HepG2 (cell line): ENCODE measurements around the gene HOXA5. TPM values are rescaled to one million over a fixed set of nuclear protein-coding genes. Genes with fewer than 3 reads are reported as not detected.

ENCODE experiments used
- AGO1 ChIP-seq: fragments of 200-400 bp; formaldehyde crosslinking; IDR thresholded peaks from 2 replicates; pipeline ENCODE4 v1.6.1; 2017; ENCODE audit warnings: mild to moderate bottlenecking, low read depth, low read length, moderate library complexity; ENCODE audit not compliant: poor library complexity, severe bottlenecking
- ETV6 ChIP-seq: sonication (generic); formaldehyde crosslinking; conservative IDR thresholded peaks from 2 replicates; pipeline ENCODE4 v1.4.0; 2020; ENCODE audit warnings: missing genetic modification reagents
- KDM2A ChIP-seq: sonication (generic); formaldehyde crosslinking; IDR thresholded peaks from 2 replicates; pipeline ENCODE4 v1.4.0; 2020; ENCODE audit warnings: low read depth, missing genetic modification reagents, borderline replicate concordance
- MAX ChIP-seq: IDR thresholded peaks from 2 replicates; pipeline ENCODE4 v1.6.1; 2012; ENCODE audit warnings: inconsistent platforms
- MIER3 ChIP-seq: IDR thresholded peaks from 2 replicates; pipeline ENCODE4 v1.6.1; 2016; ENCODE audit warnings: missing compliant biosample characterization, borderline replicate concordance
- NR2F2 ChIP-seq: IDR thresholded peaks from 2 replicates; pipeline ENCODE4 v1.6.1; 2012; ENCODE audit warnings: low read depth, inconsistent platforms, borderline replicate concordance
- POLR2G ChIP-seq: fragments of 200-400 bp; formaldehyde crosslinking; IDR thresholded peaks from 2 replicates; pipeline ENCODE4 v1.6.1; 2018; ENCODE audit warnings: mild to moderate bottlenecking, low read depth, low read length, moderate library complexity
- PRPF4 ChIP-seq: fragments of 200-400 bp; formaldehyde crosslinking; IDR thresholded peaks from 2 replicates; pipeline ENCODE4 v1.6.1; 2016; ENCODE audit warnings: low read length, low read depth; ENCODE audit not compliant: poor library complexity, severe bottlenecking
- SALL2 ChIP-seq: sonication (generic); formaldehyde crosslinking; IDR thresholded peaks from 2 replicates; pipeline ENCODE4 v1.8.1; 2023; ENCODE audit warnings: mild to moderate bottlenecking, missing genetic modification reagents, inconsistent platforms
- ZIK1 ChIP-seq: sonication (generic); formaldehyde crosslinking; IDR thresholded peaks from 2 replicates; pipeline ENCODE4 v1.5.0; 2020; ENCODE audit warnings: mild to moderate bottlenecking, low read depth, missing genetic modification reagents, borderline replicate concordance
- ZMAT3 ChIP-seq: sonication (generic); formaldehyde crosslinking; conservative IDR thresholded peaks from 2 replicates; pipeline ENCODE4 v1.7.0; 2021; ENCODE audit warnings: missing genetic modification reagents
- ZNF160 ChIP-seq: sonication (generic); formaldehyde crosslinking; IDR thresholded peaks from 2 replicates; pipeline ENCODE4 v1.8.0; 2022; ENCODE audit warnings: mild to moderate bottlenecking, inconsistent platforms, missing genetic modification reagents
- ZNF180 ChIP-seq: sonication (generic); formaldehyde crosslinking; IDR thresholded peaks from 2 replicates; pipeline ENCODE4 v1.4.0; 2020; ENCODE audit warnings: low read depth, missing genetic modification reagents, borderline replicate concordance
- ZNF3 ChIP-seq: IDR thresholded peaks from 2 replicates; pipeline ENCODE4 v1.7.0; 2017; ENCODE audit warnings: inconsistent platforms
- ZNF557 ChIP-seq: sonication (generic); formaldehyde crosslinking; IDR thresholded peaks from 2 replicates; pipeline ENCODE4 v1.4.0; 2020; ENCODE audit warnings: missing genetic modification reagents
- ZNF558 ChIP-seq: sonication (generic); formaldehyde crosslinking; IDR thresholded peaks from 2 replicates; pipeline ENCODE4 v1.9.0; 2022; ENCODE audit warnings: mild to moderate bottlenecking, missing genetic modification reagents, borderline replicate concordance
- ZNF569 ChIP-seq: sonication (generic); formaldehyde crosslinking; IDR thresholded peaks from 2 replicates; pipeline ENCODE4 v1.5.0; 2020; ENCODE audit warnings: mild to moderate bottlenecking, missing genetic modification reagents, moderate library complexity, borderline replicate concordance
- ZNF577 ChIP-seq: sonication (generic); formaldehyde crosslinking; IDR thresholded peaks from 2 replicates; pipeline ENCODE4 v1.4.0; 2020; ENCODE audit warnings: mild to moderate bottlenecking, low read depth, missing genetic modification reagents, borderline replicate concordance
- ZSCAN25 ChIP-seq: sonication (generic); formaldehyde crosslinking; IDR thresholded peaks from 2 replicates; pipeline ENCODE4 v1.8.0; 2022; ENCODE audit warnings: mild to moderate bottlenecking, missing genetic modification reagents
- polyA plus RNA-seq, 8 experiments: library from polyadenylated mRNA; depleted of rRNA in 3 of 8; stranded (reverse) in 7 of 8; unstranded in 1 of 8; fragments of >200 nt; fragmentation: Illumina TruSeq in 4 of 8; extraction: Trizol in 4 of 8; gene quantifications; 2 replicates each; pipeline versions ENCODE4 v1.2.1 to v1.2.3, GENCODE V29; 2011 to 2016; ENCODE audit warnings: low read depth in 4 of 8, missing spikeins in 1 of 8, mixed read lengths in 1 of 8; ENCODE audit not compliant: insufficient read depth in 1 of 8
- total RNA-seq, 5 experiments: library from RNA; depleted of rRNA; stranded (reverse); fragments of >200 nt; fragmentation: Illumina TruSeq; extraction: Trizol; gene quantifications; 2 replicates each; pipeline ENCODE4 v1.2.3, GENCODE V29; 2016; ENCODE audit warnings: low read depth in 1 of 5
- TF ChIP-seq, protein P1 (sequence below): sonication (generic); formaldehyde crosslinking; IDR thresholded peaks from 2 replicates; pipeline ENCODE4 v1.4.0; 2020; ENCODE audit warnings: missing genetic modification reagents
- TF ChIP-seq, protein P2 (sequence below): sonication (generic); formaldehyde crosslinking; conservative IDR thresholded peaks from 2 replicates; pipeline ENCODE4 v1.8.0; 2022; ENCODE audit warnings: mild to moderate bottlenecking, moderate library complexity, missing genetic modification reagents
- TF ChIP-seq, protein P3 (sequence below): sonication (generic); formaldehyde crosslinking; IDR thresholded peaks from 2 replicates; pipeline ENCODE4 v1.5.0; 2020; ENCODE audit warnings: mild to moderate bottlenecking, missing genetic modification reagents, moderate library complexity
- TF ChIP-seq, protein P4 (sequence below): sonication (generic); formaldehyde crosslinking; IDR thresholded peaks from 2 replicates; pipeline ENCODE4 v1.8.1; 2023; ENCODE audit warnings: mild to moderate bottlenecking, missing genetic modification reagents

HOXA5 gene
- total and polyA plus RNA-seq, 2 of the 13 experiments (the other 11 are each of a cell fraction or from before 2014, with no cell fraction given): 3.2 to 3.6 TPM

DNA sequence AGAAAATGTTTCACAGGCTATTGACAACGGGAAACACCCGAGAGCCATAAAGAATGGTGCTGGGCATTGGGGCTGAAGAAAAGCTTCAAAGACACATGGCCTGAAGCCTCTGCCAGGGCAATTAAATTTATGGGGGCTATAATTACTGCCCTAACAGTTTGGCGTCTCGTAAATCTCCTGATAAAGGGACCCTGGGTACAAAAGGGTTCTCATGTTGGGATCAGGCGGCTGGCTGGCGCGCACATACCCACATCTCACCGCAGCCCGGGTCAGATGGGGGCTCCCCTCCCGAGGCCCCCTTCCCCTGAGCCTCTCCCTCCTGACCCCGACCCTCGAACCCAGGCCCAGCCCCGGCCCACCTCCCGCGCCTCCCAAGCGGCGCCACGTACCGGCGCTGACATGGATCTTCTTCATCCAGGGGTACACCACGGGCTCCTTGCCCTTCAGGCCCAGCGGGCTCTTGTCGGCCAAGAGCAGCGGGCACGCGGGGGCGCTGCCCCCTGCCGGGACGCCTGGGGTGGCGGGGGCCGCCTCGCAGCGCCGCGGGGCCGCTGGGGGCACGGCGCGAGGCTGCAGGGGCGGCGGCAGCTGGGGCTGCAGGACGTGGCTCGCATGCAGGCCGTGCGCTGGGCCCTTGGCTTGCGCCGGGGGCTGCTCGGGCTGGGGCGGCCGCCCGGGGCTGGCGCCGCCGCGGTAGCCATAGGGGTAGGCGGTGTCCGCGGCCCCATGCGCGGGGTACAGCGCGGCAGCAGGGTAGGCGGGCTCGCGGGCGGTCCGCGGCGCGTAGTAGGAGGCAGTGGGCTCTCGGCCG is 13.5 kb downstream of the HOXA5 start (continued):
- TF ChIP-seq MAX (peak; percentile 62), ZIK1 (CRISPR knock-in tag) (no peak), PRPF4 (no peak), ZNF557 (CRISPR knock-in tag) (no peak), ZNF558 (CRISPR knock-in tag) (0 out of 2 replicates have a peak, but pooled peaks have one; percentile 1), ZNF160 (CRISPR knock-in tag) (no peak), NR2F2 (0 out of 2 replicates have a peak, but pooled peaks have one; percentile 6), ETV6 (CRISPR knock-in tag) (no peak), ZNF569 (CRISPR knock-in tag) (no peak), ZSCAN25 (0 out of 2 replicates have a peak, but pooled peaks have one; percentile 1), ZNF3 (CRISPR knock-in tag) (no peak), MIER3 (CRISPR knock-in tag) (no peak), SALL2 (CRISPR knock-in tag) (peak; percentile 16; the same call in 1 of the 2 replicates), AGO1 (peak; percentile 78), ZMAT3 (CRISPR knock-in tag) (0 out of 2 replicates have a peak, but pooled peaks have one; percentile 29), ZNF577 (CRISPR knock-in tag) (no peak), ZNF180 (no peak), KDM2A (peak; percentile 77), POLR2G (no peak)
- TF ChIP-seq, protein P1, sequence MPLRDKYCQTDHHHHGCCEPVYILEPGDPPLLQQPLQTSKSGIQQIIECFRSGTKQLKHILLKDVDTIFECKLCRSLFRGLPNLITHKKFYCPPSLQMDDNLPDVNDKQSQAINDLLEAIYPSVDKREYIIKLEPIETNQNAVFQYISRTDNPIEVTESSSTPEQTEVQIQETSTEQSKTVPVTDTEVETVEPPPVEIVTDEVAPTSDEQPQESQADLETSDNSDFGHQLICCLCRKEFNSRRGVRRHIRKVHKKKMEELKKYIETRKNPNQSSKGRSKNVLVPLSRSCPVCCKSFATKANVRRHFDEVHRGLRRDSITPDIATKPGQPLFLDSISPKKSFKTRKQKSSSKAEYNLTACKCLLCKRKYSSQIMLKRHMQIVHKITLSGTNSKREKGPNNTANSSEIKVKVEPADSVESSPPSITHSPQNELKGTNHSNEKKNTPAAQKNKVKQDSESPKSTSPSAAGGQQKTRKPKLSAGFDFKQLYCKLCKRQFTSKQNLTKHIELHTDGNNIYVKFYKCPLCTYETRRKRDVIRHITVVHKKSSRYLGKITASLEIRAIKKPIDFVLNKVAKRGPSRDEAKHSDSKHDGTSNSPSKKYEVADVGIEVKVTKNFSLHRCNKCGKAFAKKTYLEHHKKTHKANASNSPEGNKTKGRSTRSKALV (CRISPR knock-in tag): 0 out of 2 replicates have a peak, but pooled peaks have one; percentile 32
- TF ChIP-seq, protein P2, sequence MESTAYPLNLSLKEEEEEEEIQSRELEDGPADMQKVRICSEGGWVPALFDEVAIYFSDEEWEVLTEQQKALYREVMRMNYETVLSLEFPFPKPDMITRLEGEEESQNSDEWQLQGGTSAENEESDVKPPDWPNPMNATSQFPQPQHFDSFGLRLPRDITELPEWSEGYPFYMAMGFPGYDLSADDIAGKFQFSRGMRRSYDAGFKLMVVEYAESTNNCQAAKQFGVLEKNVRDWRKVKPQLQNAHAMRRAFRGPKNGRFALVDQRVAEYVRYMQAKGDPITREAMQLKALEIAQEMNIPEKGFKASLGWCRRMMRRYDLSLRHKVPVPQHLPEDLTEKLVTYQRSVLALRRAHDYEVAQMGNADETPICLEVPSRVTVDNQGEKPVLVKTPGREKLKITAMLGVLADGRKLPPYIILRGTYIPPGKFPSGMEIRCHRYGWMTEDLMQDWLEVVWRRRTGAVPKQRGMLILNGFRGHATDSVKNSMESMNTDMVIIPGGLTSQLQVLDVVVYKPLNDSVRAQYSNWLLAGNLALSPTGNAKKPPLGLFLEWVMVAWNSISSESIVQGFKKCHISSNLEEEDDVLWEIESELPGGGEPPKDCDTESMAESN (CRISPR knock-in tag): peak; percentile 9; the same call in 1 of the 2 replicates
- TF ChIP-seq, protein P3, sequence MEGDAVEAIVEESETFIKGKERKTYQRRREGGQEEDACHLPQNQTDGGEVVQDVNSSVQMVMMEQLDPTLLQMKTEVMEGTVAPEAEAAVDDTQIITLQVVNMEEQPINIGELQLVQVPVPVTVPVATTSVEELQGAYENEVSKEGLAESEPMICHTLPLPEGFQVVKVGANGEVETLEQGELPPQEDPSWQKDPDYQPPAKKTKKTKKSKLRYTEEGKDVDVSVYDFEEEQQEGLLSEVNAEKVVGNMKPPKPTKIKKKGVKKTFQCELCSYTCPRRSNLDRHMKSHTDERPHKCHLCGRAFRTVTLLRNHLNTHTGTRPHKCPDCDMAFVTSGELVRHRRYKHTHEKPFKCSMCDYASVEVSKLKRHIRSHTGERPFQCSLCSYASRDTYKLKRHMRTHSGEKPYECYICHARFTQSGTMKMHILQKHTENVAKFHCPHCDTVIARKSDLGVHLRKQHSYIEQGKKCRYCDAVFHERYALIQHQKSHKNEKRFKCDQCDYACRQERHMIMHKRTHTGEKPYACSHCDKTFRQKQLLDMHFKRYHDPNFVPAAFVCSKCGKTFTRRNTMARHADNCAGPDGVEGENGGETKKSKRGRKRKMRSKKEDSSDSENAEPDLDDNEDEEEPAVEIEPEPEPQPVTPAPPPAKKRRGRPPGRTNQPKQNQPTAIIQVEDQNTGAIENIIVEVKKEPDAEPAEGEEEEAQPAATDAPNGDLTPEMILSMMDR (CRISPR knock-in tag): peak; percentile 68
- TF ChIP-seq, protein P4, sequence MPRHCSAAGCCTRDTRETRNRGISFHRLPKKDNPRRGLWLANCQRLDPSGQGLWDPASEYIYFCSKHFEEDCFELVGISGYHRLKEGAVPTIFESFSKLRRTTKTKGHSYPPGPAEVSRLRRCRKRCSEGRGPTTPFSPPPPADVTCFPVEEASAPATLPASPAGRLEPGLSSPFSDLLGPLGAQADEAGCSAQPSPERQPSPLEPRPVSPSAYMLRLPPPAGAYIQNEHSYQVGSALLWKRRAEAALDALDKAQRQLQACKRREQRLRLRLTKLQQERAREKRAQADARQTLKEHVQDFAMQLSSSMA (CRISPR knock-in tag): 0 out of 2 replicates have a peak, but pooled peaks have one; percentile 20
